HG02840 (cell line): ENCODE measurements around the gene SYT10.
"Not testable (repeated sequence)": the region's sequence is repeated elsewhere in the genome, so short reads cannot be mapped to it uniquely, and the experiment has no call there.

Experiments used
- ATAC-seq: cut with Tn5 transposase; IDR thresholded peaks from one replicate; pipeline ENCODE4 v1.9.1; 2021; ENCODE audit warnings: mild to moderate bottlenecking, moderate library complexity, moderate number of reproducible peaks; ENCODE audit not compliant: unreplicated experiment, low FRiP score

Gene SYT10

GRCh38 chr12:33370318-33370717 lies 69.3 kb downstream of the SYT10 start:
- ATAC-seq: no peak

DNA sequence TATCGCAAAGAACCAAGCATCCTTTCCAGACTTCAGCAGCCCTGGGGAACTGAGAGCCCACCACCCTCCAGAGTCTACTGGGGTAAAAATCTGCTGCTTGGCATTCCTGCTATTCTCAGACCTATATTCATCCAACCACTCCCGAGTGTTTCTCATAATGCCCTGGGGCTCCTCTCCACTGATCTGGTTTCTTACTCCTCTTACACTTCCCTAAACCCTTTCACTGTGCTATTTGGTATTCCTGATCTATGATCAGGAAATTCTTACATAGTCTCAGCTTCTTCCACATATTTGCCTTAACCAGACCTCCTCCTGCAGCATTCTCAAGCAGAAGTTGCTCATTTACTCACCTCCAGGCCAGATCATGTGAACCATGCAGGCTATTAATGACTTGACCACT lies 82.4 kb downstream of the SYT10 start:
- no peak for ATAC-seq

DNA sequence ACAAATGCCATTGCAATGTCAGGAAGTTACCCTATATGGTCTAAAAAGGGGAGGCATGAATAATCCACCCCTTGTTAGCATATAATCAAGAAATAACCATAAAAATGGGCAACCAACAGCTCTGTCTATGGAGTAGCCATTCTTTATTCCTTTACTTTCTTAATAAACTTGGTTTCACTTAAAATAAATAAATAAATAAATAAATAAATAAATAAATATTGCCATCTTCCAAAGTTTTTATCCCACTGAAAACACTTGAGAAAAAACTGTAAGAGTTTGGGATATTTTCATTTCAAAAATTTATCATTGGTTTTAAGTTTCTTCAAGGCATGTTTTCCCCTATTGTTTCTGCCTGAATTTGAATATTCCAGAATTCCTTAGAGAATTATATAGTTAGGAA lies 89.8 kb downstream of the SYT10 start:
- ATAC-seq: no peak

DNA sequence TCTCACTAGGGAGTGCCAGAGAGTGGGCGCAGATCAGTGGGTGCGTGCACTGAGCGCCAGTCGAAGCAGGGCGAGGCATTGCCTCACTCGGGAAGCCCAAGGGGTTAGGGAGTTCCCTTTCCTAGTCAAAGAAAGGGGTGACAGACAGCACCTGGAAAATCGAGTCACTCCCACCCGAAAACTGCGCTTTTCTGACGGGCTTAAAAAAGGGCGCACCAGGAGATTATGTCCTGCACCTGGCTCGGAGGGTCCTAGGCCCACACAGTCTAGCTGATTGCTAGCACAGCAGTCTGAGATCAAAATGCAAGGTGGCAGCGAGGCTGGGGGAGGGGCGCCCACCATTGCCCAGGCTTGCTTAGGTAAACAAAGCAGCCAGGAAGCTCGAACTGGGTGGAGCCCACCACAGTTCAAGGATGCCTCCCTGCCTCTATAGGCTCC lies 107.6 kb downstream of the SYT10 start:
- ATAC-seq: not testable (repeated sequence)

GRCh38 chr12:33330940-33331339 lies 108.7 kb downstream of the SYT10 start:
- ATAC-seq: no peak
